ENCODE measurements around the gene ACADM. TPM values are rescaled to one million over a fixed set of nuclear protein-coding genes. Genes with fewer than 3 reads are reported as not detected.

Gene ACADM
- total RNA-seq, 6 experiments from 2014 or later: 71.9 to 168 (median 124) TPM

DNA sequence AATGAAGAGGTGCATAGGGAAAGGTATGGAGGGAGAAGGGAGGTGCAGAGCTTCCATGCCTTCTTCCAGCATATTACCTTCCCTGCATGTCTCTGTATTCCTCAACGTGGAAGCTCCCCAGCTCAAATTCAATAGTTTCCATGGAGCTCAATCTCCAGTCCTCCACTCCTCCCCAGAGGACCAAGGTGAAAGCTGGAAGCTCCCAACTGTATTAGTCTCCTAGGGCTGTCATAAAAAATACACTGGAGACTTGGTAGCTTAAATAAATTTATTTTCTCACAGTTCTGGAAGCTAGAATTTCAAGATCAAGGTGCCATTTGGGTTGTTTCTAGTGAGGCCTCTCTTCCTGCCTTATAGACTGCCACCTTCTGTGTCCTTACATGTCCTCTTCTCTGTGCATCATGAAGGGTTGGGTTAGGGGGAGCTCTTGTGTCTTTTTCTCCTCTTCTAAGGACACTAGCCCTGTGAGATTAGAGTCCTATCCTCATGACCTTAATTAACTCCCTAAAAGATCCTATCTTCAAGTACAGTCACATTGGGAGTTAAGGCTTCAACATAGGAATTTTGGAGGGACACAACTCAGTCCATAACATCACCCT lies 39.6 kb downstream of the ACADM start:
- 75% methylated on average over 1 of the region's 1 CpG for WGBS (ENCODE audit: insufficient coverage, low coverage, low lambda C conversion rate, missing lambda C conversion rate)
- ATAC-seq: peak in 1 of 4 donors; percentile 36
- DNase-seq: no peak

GRCh38 chr1:75765697-75766355 lies 41.3 kb downstream of the ACADM start:
- H3K4me3 ChIP-seq: no peak overlapping the region
- intact Hi-C loops (cut with DNase I): no loop called here
- H3K9me3 ChIP-seq: no peaks in the 10 kb centered on the region
- no peak overlapping the region for H3K27ac ChIP-seq
- DNase-seq (no peak), ATAC-seq (no peak)
- H3K36me3 ChIP-seq: peaks cover 0 to 9% (median 2%) of the 10 kb centered on the region in 4 donors
- 83% methylated on average over 1 of the region's 1 CpG for WGBS (ENCODE audit: insufficient coverage, low coverage, low lambda C conversion rate, missing lambda C conversion rate)
- H3K27me3 ChIP-seq: no peaks in the 10 kb centered on the region
- TF ChIP-seq CTCF (IDR thresholded peaks at IDR 0.05) (no peak), POLR2A (IDR thresholded peaks at IDR 0.05) (no peak)
- no peaks in the 10 kb centered on the region for H3K4me1 ChIP-seq

More for the DNA sequence above, 39.6 kb downstream of the ACADM start:
- Histone ChIP-seq H3K4me1 (no peaks in the 10 kb centered on the region), H3K27me3 (no peaks in the 10 kb centered on the region), H3K4me3 (no peak overlapping the region), H3K9me3 (no peaks in the 10 kb centered on the region), H3K27ac (no peak overlapping the region), H3K36me3 (peaks cover 0 to 9% (median 2%) of the 10 kb centered on the region in 4 donors)
- no peak for TF ChIP-seq CTCF (IDR thresholded peaks at IDR 0.05)
- no peak for TF ChIP-seq POLR2A (IDR thresholded peaks at IDR 0.05)
- intact Hi-C loops (cut with DNase I): no loop called here

DNA sequence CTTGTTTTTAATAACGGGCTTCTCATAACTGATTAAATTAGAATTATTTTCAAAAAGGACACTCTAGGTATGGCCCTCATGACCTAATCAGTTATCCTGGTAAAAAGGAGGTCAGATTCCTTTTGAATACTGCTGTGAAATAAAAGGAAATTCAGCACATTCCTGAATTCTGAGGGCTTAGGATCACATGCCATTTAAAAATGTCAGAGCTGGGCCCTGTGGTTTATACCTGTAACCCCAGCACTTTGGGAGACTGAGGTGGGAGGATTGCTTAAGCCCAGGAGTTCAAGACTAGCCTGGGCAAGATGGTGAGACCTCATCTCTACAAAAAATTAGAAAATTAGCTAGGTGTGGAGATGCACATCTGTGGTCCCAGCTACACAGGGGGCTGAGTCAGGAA lies 43.5 kb downstream of the ACADM start:
- 100% methylated on average over 1 of the region's 1 CpG for WGBS (ENCODE audit: insufficient coverage, low coverage, low lambda C conversion rate, missing lambda C conversion rate)
- intact Hi-C loops (cut with DNase I): no loop called here
- DNase-seq: no peak

DNA sequence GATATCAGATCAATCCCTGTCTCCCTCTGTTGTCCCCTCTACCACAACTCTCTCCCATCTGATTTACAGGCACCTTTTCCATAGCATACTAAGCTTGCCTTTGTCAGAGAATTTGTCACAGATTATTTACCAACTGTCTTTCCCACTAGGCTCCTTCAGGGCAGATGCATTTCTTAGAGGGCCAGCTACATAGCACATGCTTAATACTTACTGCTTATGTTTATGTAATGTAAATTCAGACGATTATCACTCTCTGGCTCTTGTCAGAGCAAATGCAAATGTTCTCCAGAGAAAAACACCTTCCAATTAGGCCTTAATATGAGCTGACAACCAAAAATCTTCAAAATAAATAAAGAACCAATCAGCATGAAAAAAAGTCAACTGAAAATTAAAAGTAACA lies 46.3 kb downstream of the ACADM start:
- intact Hi-C loops (cut with DNase I): no loop called here
- Histone ChIP-seq H3K4me1 (no peaks in the 10 kb centered on the region), H3K27ac (no peak overlapping the region), H3K4me3 (no peak overlapping the region), H3K36me3 (no peaks in the 10 kb centered on the region), H3K9me3 (no peaks in the 10 kb centered on the region), H3K27me3 (no peaks in the 10 kb centered on the region)
- WGBS (ENCODE audit: insufficient coverage, low coverage, low lambda C conversion rate, missing lambda C conversion rate): 41% methylated on average over 1 of the region's 1 CpG
- no peak for DNase-seq
- no peak for ATAC-seq
- TF ChIP-seq CTCF (IDR thresholded peaks at IDR 0.05) (no peak), POLR2A (IDR thresholded peaks at IDR 0.05) (no peak)

More for the DNA sequence above, 43.5 kb downstream of the ACADM start:
- Histone ChIP-seq H3K27ac (no peak overlapping the region), H3K9me3 (no peaks in the 10 kb centered on the region), H3K36me3 (peaks cover 0 to 5% (median 0%) of the 10 kb centered on the region in 4 donors), H3K4me1 (no peaks in the 10 kb centered on the region), H3K4me3 (no peak overlapping the region), H3K27me3 (no peaks in the 10 kb centered on the region)
- ATAC-seq: no peak
- TF ChIP-seq POLR2A (IDR thresholded peaks at IDR 0.05) (no peak), CTCF (IDR thresholded peaks at IDR 0.05) (no peak)

Measured in right lobe of liver (tissue), 6 donors.